ENCODE data around the gene MTUS2. TPM values are rescaled to one million over a fixed set of nuclear protein-coding genes. Genes with fewer than 3 reads are reported as not detected.

The MTUS2 gene
- polyA plus RNA-seq, 2 of the 4 experiments (the other 2 are of a cell fraction), result not detected

GRCh38 chr13:28958441-28958840, 138.3 kb downstream of the MTUS2 start:
- Histone ChIP-seq H3K9me3 (no peaks in the 10 kb centered on the region), H3K27ac (no peak overlapping the region), H3K4me1 (no peaks in the 10 kb centered on the region), H3K4me3 (no peak overlapping the region), H3K4me2 (no peak overlapping the region)
- no peak for FAIRE-seq
- WGBS (ENCODE audit: missing lambda C conversion rate), result 23% methylated on average over 3 of the region's 3 CpGs
- no peak for TF ChIP-seq TP53 (CRISPR knock-in tag; IDR thresholded peaks at IDR 0.05)
- TF ChIP-seq, protein P1, sequence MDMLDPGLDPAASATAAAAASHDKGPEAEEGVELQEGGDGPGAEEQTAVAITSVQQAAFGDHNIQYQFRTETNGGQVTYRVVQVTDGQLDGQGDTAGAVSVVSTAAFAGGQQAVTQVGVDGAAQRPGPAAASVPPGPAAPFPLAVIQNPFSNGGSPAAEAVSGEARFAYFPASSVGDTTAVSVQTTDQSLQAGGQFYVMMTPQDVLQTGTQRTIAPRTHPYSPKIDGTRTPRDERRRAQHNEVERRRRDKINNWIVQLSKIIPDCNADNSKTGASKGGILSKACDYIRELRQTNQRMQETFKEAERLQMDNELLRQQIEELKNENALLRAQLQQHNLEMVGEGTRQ (IDR thresholded peaks at IDR 0.05), result no peak
- no peak for TF ChIP-seq POLR2A (IDR thresholded peaks at IDR 0.05; ENCODE audit: low read length)
- TF ChIP-seq BHLHE40 (IDR thresholded peaks at IDR 0.05; ENCODE audit: low read depth, low read length), result no peak
- no peak for TF ChIP-seq CHD4 (IDR thresholded peaks at IDR 0.05; ENCODE audit: borderline replicate concordance)
- no peak for TF ChIP-seq MAZ (IDR thresholded peaks at IDR 0.05; ENCODE audit: borderline replicate concordance, low read depth, low read length)
- TF ChIP-seq RARB (CRISPR knock-in tag; IDR thresholded peaks at IDR 0.05), result no peak
- TF ChIP-seq TFCP2L1 (CRISPR knock-in tag; IDR thresholded peaks at IDR 0.05), result no peak
- no peak for TF ChIP-seq EHF (CRISPR knock-in tag; IDR thresholded peaks at IDR 0.05)
- TF ChIP-seq ZFP36 (IDR thresholded peaks at IDR 0.05; ENCODE audit: borderline replicate concordance, partially characterized antibody), result no peak
- TF ChIP-seq ZC3H11A (IDR thresholded peaks at IDR 0.05), result no peak
- TF ChIP-seq, protein P2, sequence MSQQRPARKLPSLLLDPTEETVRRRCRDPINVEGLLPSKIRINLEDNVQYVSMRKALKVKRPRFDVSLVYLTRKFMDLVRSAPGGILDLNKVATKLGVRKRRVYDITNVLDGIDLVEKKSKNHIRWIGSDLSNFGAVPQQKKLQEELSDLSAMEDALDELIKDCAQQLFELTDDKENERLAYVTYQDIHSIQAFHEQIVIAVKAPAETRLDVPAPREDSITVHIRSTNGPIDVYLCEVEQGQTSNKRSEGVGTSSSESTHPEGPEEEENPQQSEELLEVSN (IDR thresholded peaks at IDR 0.05; ENCODE audit: borderline replicate concordance, low read depth), result no peak
- ChIA-PET CTCF (no interaction called here), POLR2A (no interaction called here)
- no peak for ATAC-seq
- no peak for DNase-seq (ENCODE audit: low read depth in 1 of 2, low spot score in 1 of 2)

- ChIA-PET CTCF (no interaction called here), POLR2A (no interaction called here)
- TF ChIP-seq BCL3 (IDR thresholded peaks at IDR 0.05), result no peak
- TF ChIP-seq, protein P3, sequence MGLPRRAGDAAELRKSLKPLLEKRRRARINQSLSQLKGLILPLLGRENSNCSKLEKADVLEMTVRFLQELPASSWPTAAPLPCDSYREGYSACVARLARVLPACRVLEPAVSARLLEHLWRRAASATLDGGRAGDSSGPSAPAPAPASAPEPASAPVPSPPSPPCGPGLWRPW (IDR thresholded peaks at IDR 0.05), result no peak
- no peak for TF ChIP-seq RCOR1 (IDR thresholded peaks at IDR 0.05; ENCODE audit: low read depth, low read length)
- no peak for TF ChIP-seq BHLHE40 (IDR thresholded peaks at IDR 0.05; ENCODE audit: low read depth, low read length)
- no peak for TF ChIP-seq SREBF2 (IDR thresholded peaks at IDR 0.05)
- no peak for TF ChIP-seq JUNB (IDR thresholded peaks at IDR 0.05)
- no peak for TF ChIP-seq NFE2L2 (conservative IDR thresholded peaks at IDR 0.05; ENCODE audit: low read length)
- DNase-seq (ENCODE audit: low read depth in 1 of 2, low spot score in 1 of 2), result no peak
- no peak for FAIRE-seq
- H3K4me2 ChIP-seq, result no peak overlapping the region
- H3K9me3 ChIP-seq, result no peaks in the 10 kb centered on the region
- WGBS (ENCODE audit: missing lambda C conversion rate), result 0% methylated on average over 1 of the region's 1 CpG
- no peak for ATAC-seq
- no peaks in the 10 kb centered on the region for H3K4me1 ChIP-seq
- no peak overlapping the region for H3K4me3 ChIP-seq
- H3K27ac ChIP-seq, result no peak overlapping the region
Measured at GRCh38 chr13:28964052-28964451, 143.9 kb downstream of the MTUS2 start.

GRCh38 chr13:28964803-28965202, 144.7 kb downstream of the MTUS2 start:
- CTCF ChIA-PET, result no interaction called here
- no peak overlapping the region for H3K27ac ChIP-seq
- no peak overlapping the region for H3K4me2 ChIP-seq
- no peak for DNase-seq (ENCODE audit: low read depth in 1 of 2, low spot score in 1 of 2)
- H3K4me3 ChIP-seq, result no peak overlapping the region
- no peak for ATAC-seq
- no peak for TF ChIP-seq JUN (IDR thresholded peaks at IDR 0.05)
- no peak for TF ChIP-seq NPAS2 (CRISPR knock-in tag; IDR thresholded peaks at IDR 0.05; ENCODE audit: borderline replicate concordance)
- no peak for TF ChIP-seq CHD2 (IDR thresholded peaks at IDR 0.05; ENCODE audit: low read length, partially characterized antibody)
- TF ChIP-seq BHLHE40 (IDR thresholded peaks at IDR 0.05; ENCODE audit: low read depth, low read length), result no peak
- TF ChIP-seq ZSCAN20 (CRISPR knock-in tag; IDR thresholded peaks at IDR 0.05), result no peak
- TF ChIP-seq ATOH8 (CRISPR knock-in tag; IDR thresholded peaks at IDR 0.05; ENCODE audit: low read depth), result no peak
- no peak for TF ChIP-seq CBX8 (IDR thresholded peaks at IDR 0.05)
- no peak for TF ChIP-seq JUNB (IDR thresholded peaks at IDR 0.05)
- TF ChIP-seq GATA3 (IDR thresholded peaks at IDR 0.05; ENCODE audit: borderline replicate concordance), result no peak
- no peak for TF ChIP-seq RARB (CRISPR knock-in tag; IDR thresholded peaks at IDR 0.05)
- TF ChIP-seq BCL3 (IDR thresholded peaks at IDR 0.05), result no peak
- WGBS (ENCODE audit: missing lambda C conversion rate), result 28% methylated on average over 8 of the region's 8 CpGs
- H3K4me1 ChIP-seq, result no peaks in the 10 kb centered on the region
- H3K9me3 ChIP-seq, result no peaks in the 10 kb centered on the region
- FAIRE-seq, result no peak
- POLR2A ChIA-PET, result no interaction called here
